Thoracic aorta (tissue), 2 donors: ENCODE measurements around the gene KRT6A. TPM values are rescaled to one million over a fixed set of nuclear protein-coding genes. Genes with fewer than 3 reads are reported as not detected.
"Not testable (repeated sequence)": the region's sequence is repeated elsewhere in the genome, so short reads cannot be mapped to it uniquely, and the experiment has no call there.

Experiments
- ATAC-seq: fragments of 150-250 bp; one replicate; pipeline ENCODE4 v1.8.0; 2017; ENCODE audit warnings: low read depth; ENCODE audit not compliant: insufficient number of reproducible peaks, low FRiP score
- DNase-seq: peaks from one replicate; pipeline ENCODE4 v3.0.0-alpha.2; 2020; ENCODE audit warnings: low spot score
- H3K27ac ChIP-seq, 2 donors: fragments of 200-600 bp; sonication (generic); 1 replicate in 1 of 2; 2 replicates in 1 of 2; pipeline ENCODE4 v1.5.1; 2016; ENCODE audit warnings: mild to moderate bottlenecking in 2 of 2, moderate library complexity in 2 of 2
- H3K27me3 ChIP-seq: fragments of 200-600 bp; sonication (generic); replicated peaks from 2 replicates; pipeline ENCODE4 v1.6.0; 2016; ENCODE audit warnings: mild to moderate bottlenecking; ENCODE audit not compliant: insufficient read depth
- H3K36me3 ChIP-seq: fragments of 200-600 bp; sonication (generic); one replicate; pipeline ENCODE4 v1.5.1; 2016
- H3K4me1 ChIP-seq, 2 donors: fragments of 200-600 bp; sonication (generic); 1 replicate in 1 of 2; 2 replicates in 1 of 2; pipeline versions ENCODE4 v1.5.1 to v1.6.0; 2016; ENCODE audit warnings: low read depth in 2 of 2, mild to moderate bottlenecking in 1 of 2; ENCODE audit not compliant: control insufficient read depth in 1 of 2
- H3K4me3 ChIP-seq: fragments of 200-600 bp; sonication (generic); 2 replicates; pipeline ENCODE4 v1.5.1; 2016; ENCODE audit warnings: mild to moderate bottlenecking
- H3K9me3 ChIP-seq: fragments of 200-600 bp; sonication (generic); 2 replicates; pipeline ENCODE4 v1.5.1; 2016
- CTCF ChIP-seq: fragments of 200-600 bp; sonication (generic); IDR thresholded peaks from one replicate; pipeline ENCODE4 v1.5.1; 2019; ENCODE audit warnings: antibody characterized with exemption
- total RNA-seq, 2 donors: library from RNA; depleted of rRNA; stranded (reverse); fragments of >200 nt; gene quantifications; one replicate each; pipeline versions ENCODE4 v1.1.0 to v1.2.3, GENCODE V29; 2016

KRT6A gene
- total RNA-seq, 2 donors from 2014 or later = 0.68 TPM; not detected in 1

GRCh38 chr12:52448228-52448627 lies 44.8 kb downstream of the KRT6A start:
- H3K4me1 ChIP-seq = no peaks in the 10 kb centered on the region
- TF ChIP-seq CTCF = no peak
- H3K27me3 ChIP-seq = no peaks in the 10 kb centered on the region
- ATAC-seq = no peak
- H3K9me3 ChIP-seq = no peaks in the 10 kb centered on the region
- no peak overlapping the region for H3K27ac ChIP-seq
- DNase-seq = no peak
- H3K36me3 ChIP-seq = no peaks in the 10 kb centered on the region
- no peak overlapping the region for H3K4me3 ChIP-seq

GRCh38 chr12:52447196-52447595 lies 45.9 kb downstream of the KRT6A start:
- not testable (repeated sequence) for H3K27ac ChIP-seq, H3K27me3 ChIP-seq, H3K4me1 ChIP-seq, ATAC-seq, H3K9me3 ChIP-seq, DNase-seq, H3K36me3 ChIP-seq, H3K4me3 ChIP-seq

- no peaks in the 10 kb centered on the region for H3K36me3 ChIP-seq
- no peaks in the 10 kb centered on the region for H3K4me1 ChIP-seq
- TF ChIP-seq CTCF = no peak
- H3K27me3 ChIP-seq = no peaks in the 10 kb centered on the region
- H3K9me3 ChIP-seq = no peaks in the 10 kb centered on the region
- no peak overlapping the region for H3K4me3 ChIP-seq
- no peak overlapping the region for H3K27ac ChIP-seq
- ATAC-seq (no peak), DNase-seq (no peak)
These were observed 46.6 kb downstream of the KRT6A start for GRCh38 chr12:52446367-52447045.

- no peaks in the 10 kb centered on the region for H3K27me3 ChIP-seq
- no peak overlapping the region for H3K27ac ChIP-seq
- no peak for ATAC-seq
- no peaks in the 10 kb centered on the region for H3K36me3 ChIP-seq
- H3K4me3 ChIP-seq = no peak overlapping the region
- H3K4me1 ChIP-seq = no peaks in the 10 kb centered on the region
- no peaks in the 10 kb centered on the region for H3K9me3 ChIP-seq
- DNase-seq = no peak
- no peak for TF ChIP-seq CTCF
These were observed 47.2 kb downstream of the KRT6A start for GRCh38 chr12:52445876-52446275.

GRCh38 chr12:52444647-52445595 lies 48.1 kb downstream of the KRT6A start:
- Histone ChIP-seq H3K9me3 (no peaks in the 10 kb centered on the region), H3K4me3 (no peak overlapping the region), H3K27me3 (no peaks in the 10 kb centered on the region), H3K27ac (no peak overlapping the region), H3K4me1 (no peaks in the 10 kb centered on the region), H3K36me3 (no peaks in the 10 kb centered on the region)
- DNase-seq (no peak), ATAC-seq (no peak)
- TF ChIP-seq CTCF = no peak
